A549 (cell line): ENCODE data around the gene TNN. TPM values are rescaled to one million over a fixed set of nuclear protein-coding genes. Genes with fewer than 3 reads are reported as not detected.

Experiments
- ATAC-seq, 2 experiments: fragments of 200-7000 bp in 1 of 2; fragments of >200 bp in 1 of 2; cut with Nextera tagmentation in 1 of 2; cut with Tn5 transposase in 1 of 2; 3 replicates each; pipeline versions ENCODE4 v1.8.0 to v1.9.1; 2018 to 2020; ENCODE audit warnings: mild to moderate bottlenecking in 1 of 2, moderate library complexity in 1 of 2
- CTCF ChIA-PET: fragments of 300-600 bp; sonication (Branson Sonifier 250); formaldehyde crosslinking; extraction: SDS; loops from one replicate; lab custom pipeline; 2021; ENCODE audit warnings: antibody characterized with exemption, inconsistent platforms; lab: Yijun Ruan, JAX
- POLR2A ChIA-PET: fragments of 350-600 bp; formaldehyde crosslinking; extraction: SDS; loops from one replicate; lab custom pipeline; 2021; ENCODE audit warnings: antibody characterized with exemption, inconsistent platforms; lab: Yijun Ruan, JAX
- DNase-seq, 2 experiments: peaks; one replicate each; pipeline versions ENCODE4 v3.0.0 to v3.0.0-alpha.2; 2011 to 2016; ENCODE audit warnings: low read depth in 1 of 2, low spot score in 1 of 2
- FAIRE-seq: peaks from 2 replicates; lab custom pipeline; 2011; peaks lifted over from hg19 to GRCh38; lab: Jason Lieb, UNC
- H3K27ac ChIP-seq, 2 experiments: fragments of >200 bp; sonication (Bioruptor Twin); formaldehyde crosslinking; 3 replicates each; pipeline ENCODE4 v1.5.1; 2016 to 2017
- H3K4me1 ChIP-seq: fragments of >200 bp; sonication (Bioruptor Twin); formaldehyde crosslinking; 3 replicates; pipeline ENCODE4 v1.6.1; 2016
- H3K4me2 ChIP-seq: fragments of >200 bp; sonication (Bioruptor Twin); formaldehyde crosslinking; 3 replicates; pipeline ENCODE4 v1.6.1; 2016
- H3K4me3 ChIP-seq: fragments of >200 bp; sonication (Bioruptor Twin); formaldehyde crosslinking; 3 replicates; pipeline ENCODE4 v1.5.1; 2016
- H3K9me3 ChIP-seq: fragments of >200 bp; sonication (Bioruptor Twin); formaldehyde crosslinking; 3 replicates; pipeline ENCODE4 v1.6.1; 2016
- CBX8 ChIP-seq: fragments of 200-600 bp; sonication (generic); IDR thresholded peaks from 2 replicates; pipeline ENCODE4 v1.6.1; 2016
- CHD4 ChIP-seq: fragments of 200-600 bp; sonication (generic); IDR thresholded peaks from 2 replicates; pipeline ENCODE4 v1.6.1; 2016; ENCODE audit warnings: antibody characterized with exemption, mild to moderate bottlenecking, borderline replicate concordance
- EHF ChIP-seq: fragments of 250-450 bp; sonication (Bioruptor Pico); IDR thresholded peaks from 2 replicates; pipeline ENCODE4 v1.5.0; 2020; ENCODE audit warnings: mild to moderate bottlenecking
- EHMT2 ChIP-seq: fragments of 200-600 bp; sonication (generic); IDR thresholded peaks from 2 replicates; pipeline ENCODE4 v1.6.1; 2016; ENCODE audit warnings: antibody characterized with exemption, low read depth, mild to moderate bottlenecking, moderate library complexity
- FOSL2 ChIP-seq, 2 experiments: fragments of 450-650 bp in 1 of 2; fragments of >200 bp in 1 of 2; sonication (Bioruptor Twin) in 1 of 2; formaldehyde crosslinking; IDR thresholded peaks; 2 replicates each; pipeline versions ENCODE4 v1.5.0 to v1.6.1; 2016 to 2020; ENCODE audit warnings: mild to moderate bottlenecking in 1 of 2, moderate library complexity in 1 of 2
- GATA3 ChIP-seq: IDR thresholded peaks from 2 replicates; pipeline ENCODE4 v1.6.1; 2012; ENCODE audit warnings: borderline replicate concordance
- HDAC2 ChIP-seq: fragments of 200-600 bp; sonication (generic); IDR thresholded peaks from 2 replicates; pipeline ENCODE4 v1.6.1; 2016
- HES2 ChIP-seq: fragments of >200 bp; sonication (Bioruptor Twin); formaldehyde crosslinking; IDR thresholded peaks from 2 replicates; pipeline ENCODE4 v1.6.1; 2016
- HOXB5 ChIP-seq: fragments of 250-450 bp; sonication (Bioruptor Pico); IDR thresholded peaks from 2 replicates; pipeline ENCODE4 v1.5.0; 2020; ENCODE audit warnings: mild to moderate bottlenecking, moderate library complexity
- JUN ChIP-seq, 2 experiments: fragments of >200 bp; sonication (Bioruptor Twin); formaldehyde crosslinking; IDR thresholded peaks; 2 replicates in 1 of 2; 3 replicates in 1 of 2; pipeline ENCODE4 v1.6.1; 2016 to 2017
- KDM1A ChIP-seq: fragments of 200-600 bp; sonication (generic); IDR thresholded peaks from 2 replicates; pipeline ENCODE4 v1.6.1; 2016; ENCODE audit warnings: low read depth, mild to moderate bottlenecking
- PBX3 ChIP-seq: IDR thresholded peaks from 2 replicates; pipeline ENCODE4 v1.6.1; 2012
- PHF8 ChIP-seq: fragments of 200-600 bp; sonication (generic); IDR thresholded peaks from 2 replicates; pipeline ENCODE4 v1.6.1; 2016; ENCODE audit warnings: low read depth, mild to moderate bottlenecking, antibody characterized with exemption, moderate library complexity, borderline replicate concordance
- RARB ChIP-seq: fragments of 250-450 bp; sonication (Bioruptor Pico); IDR thresholded peaks from 2 replicates; pipeline ENCODE4 v1.8.0; 2021; ENCODE audit warnings: mild to moderate bottlenecking, moderate library complexity
- RCOR1 ChIP-seq: fragments of 150-350 bp; IDR thresholded peaks from 2 replicates; pipeline ENCODE4 v1.6.1; 2014; ENCODE audit warnings: antibody characterized with exemption, low read length, low read depth
- RFX5 ChIP-seq: fragments of 450-650 bp; IDR thresholded peaks from 2 replicates; pipeline ENCODE4 v1.7.1; 2014; ENCODE audit warnings: antibody characterized with exemption, mild to moderate bottlenecking, moderate library complexity
- TFCP2L1 ChIP-seq: fragments of 250-450 bp; sonication (Bioruptor Pico); IDR thresholded peaks from 2 replicates; pipeline ENCODE4 v1.5.0; 2021; ENCODE audit warnings: mild to moderate bottlenecking
- USF2 ChIP-seq: fragments of 450-650 bp; IDR thresholded peaks from 2 replicates; pipeline ENCODE4 v1.6.1; 2014; ENCODE audit warnings: antibody characterized with exemption
- ZC3H11A ChIP-seq: fragments of 450-650 bp; IDR thresholded peaks from 2 replicates; pipeline ENCODE4 v1.6.1; 2014; ENCODE audit warnings: antibody characterized with exemption, mild to moderate bottlenecking
- ZSCAN20 ChIP-seq: fragments of 250-450 bp; sonication (Bioruptor Pico); IDR thresholded peaks from 2 replicates; pipeline ENCODE4 v1.8.0; 2022; ENCODE audit warnings: mild to moderate bottlenecking, moderate library complexity
- WGBS: methylation state at CpG from one replicate; pipeline ENCODE4 v1.1.6; 2017; ENCODE audit errors: missing lambda C conversion rate; 5-methylcytosine and 5-hydroxymethylcytosine counted together
- polyA plus RNA-seq, 4 experiments: library from polyadenylated mRNA; depleted of rRNA in 3 of 4; stranded (reverse); fragments of >200 nt; fragmentation: RNase III in 1 of 4; extraction: RNeasy Plus Mini Kit Qiagen cat#74134 plus additional on column Dnase treatment in 1 of 4; gene quantifications; 2 replicates in 3 of 4; 3 replicates in 1 of 4; pipeline ENCODE4 v1.2.3, GENCODE V29; 2011 to 2017

TNN gene
- polyA plus RNA-seq, 2 of the 4 experiments (the other 2 are of a cell fraction) = not detected

- DNase-seq = no peak
- CTCF ChIA-PET = interaction anchor here (1.3 to 1.5 kb wide), 2 partner anchors 32 to 136 kb away, joined by 3 to 6 read pairs; no protein-coding TSS in a partner anchor
- H3K27ac ChIP-seq = no peak overlapping the region
- 65% methylated on average over 5 of the region's 5 CpGs for WGBS
- no peak for FAIRE-seq
- TF ChIP-seq CHD4 (no peak), EHMT2 (no peak)
- TF ChIP-seq, all 56 proteins: peak for 0
- no peak overlapping the region for H3K4me2 ChIP-seq
- POLR2A ChIA-PET = no interaction called here
- ATAC-seq = no peak
- no peaks in the 10 kb centered on the region for H3K9me3 ChIP-seq
- no peaks in the 10 kb centered on the region for H3K4me1 ChIP-seq
- no peak overlapping the region for H3K4me3 ChIP-seq
Observed at GRCh38 chr1:175183586-175183985, 116.0 kb downstream of the TNN start.

- ChIA-PET POLR2A (no interaction called here), CTCF (interaction anchor here (1.0 kb wide), 1 partner anchor 31 kb away, joined by 4 read pairs; no protein-coding TSS in a partner anchor)
- DNase-seq = no peak
- TF ChIP-seq TFCP2L1 (CRISPR knock-in tag) (no peak), RFX5 (no peak), FOSL2 (IDR thresholded peaks at IDR 0.05) (no peak), FOSL2 (CRISPR knock-in tag; IDR thresholded peaks at IDR 0.05) (no peak), JUN (IDR thresholded peaks at IDR 0.05) (no peak), USF2 (no peak), RARB (no peak), RCOR1 (no peak), EHF (no peak), CBX8 (no peak), KDM1A (no peak), ZSCAN20 (CRISPR knock-in tag) (no peak), HES2 (no peak)
- no peak overlapping the region for H3K27ac ChIP-seq
- no peak overlapping the region for H3K4me2 ChIP-seq
- FAIRE-seq = no peak
- WGBS = 0% methylated on average over 1 of the region's 1 CpG
- H3K4me3 ChIP-seq = no peak overlapping the region
- no peaks in the 10 kb centered on the region for H3K4me1 ChIP-seq
- no peaks in the 10 kb centered on the region for H3K9me3 ChIP-seq
- no peak for ATAC-seq
Observed at GRCh38 chr1:175185903-175186302, 118.3 kb downstream of the TNN start.

GRCh38 chr1:175186433-175187160 is 119.0 kb downstream of the TNN start:
- no peaks in the 10 kb centered on the region for H3K9me3 ChIP-seq
- FAIRE-seq = no peak
- no peak overlapping the region for H3K4me2 ChIP-seq
- no peak for DNase-seq
- CTCF ChIA-PET = interaction anchor here (1.0 to 1.3 kb wide), 3 partner anchors 32 to 679 kb away, joined by 3 to 4 read pairs (median 3); no protein-coding TSS in a partner anchor
- ATAC-seq = 0 out of 6 replicates have a peak, but pooled peaks of 1 of the 2 experiments have one; percentile 47
- 25% methylated on average over 2 of the region's 2 CpGs for WGBS
- H3K27ac ChIP-seq = no peak overlapping the region
- H3K4me1 ChIP-seq = no peaks in the 10 kb centered on the region
- POLR2A ChIA-PET = no interaction called here
- no peak overlapping the region for H3K4me3 ChIP-seq
- no peak for TF ChIP-seq GATA3
- TF ChIP-seq PHF8 = no peak
- TF ChIP-seq ZC3H11A = no peak
- TF ChIP-seq HOXB5 (CRISPR knock-in tag) = no peak
- no peak for TF ChIP-seq PBX3
- TF ChIP-seq HDAC2 = no peak
- TF ChIP-seq, all 56 proteins: peak for 0
